HG02840 (cell line): Measurements from ENCODE around the gene SCARB2.

Source experiments
- ATAC-seq: cut with Tn5 transposase; IDR thresholded peaks from one replicate; pipeline ENCODE4 v1.9.1; 2021; ENCODE audit warnings: mild to moderate bottlenecking, moderate library complexity, moderate number of reproducible peaks; ENCODE audit not compliant: unreplicated experiment, low FRiP score

SCARB2 gene

DNA sequence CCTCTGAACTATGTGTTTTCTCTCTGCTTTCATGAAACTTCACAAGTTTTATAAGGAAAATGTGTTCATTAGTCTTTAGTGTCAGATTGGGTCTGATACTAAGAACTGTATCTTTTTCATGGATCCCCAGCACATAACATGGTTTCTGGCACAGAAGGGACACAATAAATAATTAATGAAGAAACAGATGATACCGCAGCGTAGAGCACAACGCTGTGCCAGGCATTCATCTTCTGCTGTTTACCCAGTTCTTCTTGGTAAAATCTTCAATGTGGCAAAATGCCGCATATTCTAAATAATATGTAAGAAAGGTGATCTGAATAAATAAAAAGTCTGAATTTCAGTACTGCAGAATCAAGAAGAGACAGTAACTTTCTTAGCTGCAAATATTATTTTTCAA is 12.3 kb downstream of the SCARB2 start:
- ATAC-seq: no peak

DNA sequence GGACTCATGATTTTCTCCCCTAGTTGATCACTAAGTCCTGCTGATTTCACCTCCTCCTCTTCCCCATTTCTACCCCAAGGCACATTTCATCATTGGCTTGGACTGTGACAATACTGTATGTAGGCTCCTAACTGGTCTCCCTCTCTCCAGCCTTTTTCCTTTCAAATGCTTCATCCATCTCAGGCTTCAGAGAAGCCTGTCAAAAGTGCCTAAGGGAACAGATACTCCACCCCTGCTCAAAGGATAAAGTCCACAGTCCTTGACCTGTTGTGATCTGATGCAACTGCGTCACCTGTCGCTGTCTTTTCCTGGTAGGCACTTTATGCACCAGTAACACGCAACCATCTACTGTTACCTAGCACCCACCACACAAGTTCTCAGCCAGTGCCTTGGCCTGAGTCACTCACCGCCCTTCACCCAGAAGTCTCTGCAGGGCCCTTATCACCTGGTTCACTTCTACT is 12.8 kb downstream of the SCARB2 start:
- no peak for ATAC-seq

DNA sequence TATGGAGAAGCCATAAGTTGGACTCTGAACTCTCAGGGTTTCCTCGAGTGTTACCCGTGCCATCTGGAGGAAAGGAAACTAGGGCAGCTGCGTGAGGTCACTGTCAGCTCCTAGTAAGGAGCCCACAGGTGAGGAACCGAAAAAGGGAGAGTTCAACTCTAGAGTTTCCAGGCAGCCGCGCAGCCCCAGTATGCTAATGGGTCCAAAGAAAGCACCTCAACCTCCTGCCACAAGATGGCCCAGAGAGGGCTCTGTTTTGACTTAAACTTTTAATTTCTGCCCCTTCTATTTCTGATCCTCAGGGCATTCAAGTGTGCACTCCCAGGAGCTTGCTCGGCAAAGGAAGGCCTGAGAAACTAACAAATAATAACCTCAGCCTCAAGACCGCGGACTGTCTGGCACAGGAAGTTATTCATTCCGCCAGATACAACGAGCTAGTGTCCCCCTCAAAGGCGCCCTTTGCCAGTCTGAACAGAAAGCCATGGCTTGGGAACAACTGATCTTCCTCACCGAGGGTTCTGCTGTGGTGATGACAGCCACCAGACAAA is 13.9 kb downstream of the SCARB2 start:
- ATAC-seq: peak; percentile 86

DNA sequence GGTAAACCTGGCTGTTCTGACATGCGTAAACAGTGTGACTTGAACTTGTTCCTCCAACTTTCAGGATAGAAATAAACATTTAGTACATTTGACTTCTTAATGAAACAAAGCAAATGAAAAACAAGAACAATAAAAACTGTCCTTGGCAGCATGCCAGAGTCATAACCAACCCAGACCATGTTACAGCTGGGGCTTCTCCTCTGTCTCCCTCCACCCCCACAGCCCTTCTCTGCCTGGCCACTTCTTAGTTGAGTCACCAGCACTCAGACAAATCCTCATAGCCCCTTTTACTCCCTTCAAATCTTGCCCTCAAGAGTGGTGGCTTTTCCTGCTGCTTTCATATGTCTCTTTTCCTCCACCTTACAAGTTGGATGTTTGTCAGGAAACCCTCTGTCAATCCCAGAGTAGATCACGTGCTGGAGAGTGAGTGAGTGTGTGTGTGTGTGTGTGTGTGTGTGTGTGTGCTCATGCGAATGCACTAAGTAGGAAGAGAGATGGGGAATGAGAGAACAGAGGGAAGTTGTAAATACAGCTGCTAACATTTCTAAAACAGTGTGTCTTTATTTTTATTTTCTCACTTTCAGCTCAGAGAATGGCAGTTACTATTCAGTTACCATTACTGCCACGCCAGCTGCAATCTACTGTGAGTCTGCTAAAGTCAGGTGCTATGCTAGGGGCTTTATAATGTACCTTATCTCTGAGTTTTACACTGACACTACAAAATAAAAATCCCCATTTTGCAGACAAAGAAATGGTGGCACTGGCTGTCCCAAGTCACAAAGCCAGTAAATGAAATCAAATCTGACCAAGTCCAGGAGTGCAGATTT is 15.0 kb downstream of the SCARB2 start:
- peak; percentile 47 for ATAC-seq

DNA sequence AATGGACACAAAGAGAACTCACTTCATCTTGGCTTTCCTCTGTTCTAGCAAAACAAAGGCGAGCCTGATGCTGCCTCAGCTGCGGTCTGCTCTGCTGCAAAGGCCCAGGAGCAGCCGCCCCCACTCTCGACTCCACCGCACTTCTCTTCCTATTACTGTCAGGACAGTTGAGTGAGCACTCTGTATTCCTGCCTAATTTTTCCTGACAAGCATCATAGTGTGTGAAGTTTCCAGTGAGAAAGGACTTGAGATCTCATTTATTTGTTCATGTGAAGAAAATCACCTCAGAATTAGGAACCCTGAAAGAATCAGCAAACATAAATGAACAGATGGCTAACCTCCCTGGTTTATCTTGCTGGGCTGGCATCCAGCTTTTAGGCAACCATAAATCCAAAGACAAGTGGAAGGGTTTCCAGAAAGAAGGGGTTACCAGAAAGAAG is 15.6 kb downstream of the SCARB2 start:
- ATAC-seq: peak; percentile 16

DNA sequence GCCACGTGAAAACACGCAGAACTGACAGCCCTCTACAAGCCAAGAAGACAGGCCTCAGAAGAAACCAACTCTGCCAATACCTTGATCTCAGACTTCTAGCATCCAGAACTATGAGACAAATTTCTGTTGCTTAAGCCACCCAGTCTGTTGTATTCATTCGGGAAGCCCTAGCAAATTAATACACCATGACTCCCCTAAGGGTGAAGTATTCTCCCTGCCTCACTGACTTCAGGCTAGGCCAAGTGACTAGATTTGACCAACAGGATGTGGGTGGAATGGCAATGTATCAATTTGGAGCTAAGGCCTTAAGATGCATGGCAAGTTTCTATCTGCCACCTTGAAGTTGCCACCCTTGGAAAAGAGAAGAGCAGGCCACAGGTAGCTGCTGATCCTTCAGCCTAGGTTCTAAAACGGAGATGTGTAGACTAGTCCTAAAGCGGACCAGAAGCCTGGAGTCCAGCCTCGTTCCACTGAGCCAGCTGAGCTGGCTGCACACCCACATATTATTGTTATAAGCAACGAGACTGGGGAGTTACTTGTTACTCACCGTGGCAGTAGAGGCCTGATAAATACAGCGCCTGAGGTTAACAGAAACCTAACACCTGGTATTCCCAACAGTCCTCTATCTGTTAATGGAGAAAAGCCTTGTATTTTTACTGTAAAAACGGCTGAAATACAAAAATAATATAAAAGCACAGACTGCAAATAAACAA is 16.4 kb downstream of the SCARB2 start:
- no peak for ATAC-seq

DNA sequence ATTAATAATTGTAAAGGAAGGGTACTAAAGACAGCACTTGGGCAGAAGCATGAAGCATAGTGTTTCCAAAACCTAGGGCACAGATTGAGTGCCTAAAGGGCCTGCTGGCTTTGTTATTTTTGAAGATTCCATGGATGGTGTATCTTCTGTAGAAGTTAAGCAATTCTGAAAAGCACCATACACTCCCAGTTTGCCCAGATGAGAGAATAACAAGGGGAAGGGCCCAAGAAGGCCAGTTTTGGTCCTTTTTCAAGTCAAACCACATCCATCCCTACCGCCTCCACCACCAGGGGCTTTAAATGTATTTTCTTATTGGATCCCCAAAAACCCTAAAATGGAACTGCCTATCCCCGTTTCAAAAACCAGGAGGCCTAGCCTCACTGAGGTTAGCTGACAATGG is 17.2 kb downstream of the SCARB2 start:
- ATAC-seq: no peak

DNA sequence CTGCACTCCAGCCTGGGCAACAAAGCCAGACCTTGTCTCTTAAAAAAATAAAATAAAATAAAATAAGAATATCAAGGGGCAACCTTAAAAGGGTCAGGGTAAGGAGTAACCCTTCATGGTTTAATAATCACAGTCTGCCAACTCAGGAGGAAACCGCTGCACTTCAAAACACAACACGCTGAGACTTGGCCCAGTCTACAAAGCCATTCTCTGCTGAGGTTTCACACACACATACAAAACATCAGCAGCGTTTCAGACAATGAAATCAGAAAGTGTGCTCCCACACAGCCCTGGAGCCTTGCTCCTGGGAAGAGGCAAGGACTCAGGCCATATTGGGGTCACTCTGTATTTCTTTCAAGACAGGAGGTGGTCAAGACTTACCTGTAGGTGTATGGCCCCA is 18.3 kb downstream of the SCARB2 start:
- no peak for ATAC-seq

DNA sequence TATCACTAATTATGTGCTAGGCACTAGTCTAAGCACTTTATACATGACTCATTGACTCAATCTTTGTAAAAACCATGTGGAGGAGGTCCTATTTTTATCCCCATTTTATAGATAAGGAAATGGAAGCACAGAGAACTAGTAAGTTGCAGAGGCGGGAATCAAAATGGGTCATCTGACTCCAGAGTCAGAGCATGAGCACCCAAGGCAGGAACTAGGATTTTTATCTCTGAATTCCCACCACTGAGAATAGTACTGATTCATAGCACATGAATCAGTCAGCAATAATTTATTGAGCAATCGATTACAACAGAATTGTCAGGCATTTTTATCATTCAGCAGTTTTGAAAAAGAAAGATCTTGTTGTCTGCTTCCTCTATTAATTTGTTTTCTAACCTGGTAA is 19.3 kb downstream of the SCARB2 start:
- no peak for ATAC-seq

DNA sequence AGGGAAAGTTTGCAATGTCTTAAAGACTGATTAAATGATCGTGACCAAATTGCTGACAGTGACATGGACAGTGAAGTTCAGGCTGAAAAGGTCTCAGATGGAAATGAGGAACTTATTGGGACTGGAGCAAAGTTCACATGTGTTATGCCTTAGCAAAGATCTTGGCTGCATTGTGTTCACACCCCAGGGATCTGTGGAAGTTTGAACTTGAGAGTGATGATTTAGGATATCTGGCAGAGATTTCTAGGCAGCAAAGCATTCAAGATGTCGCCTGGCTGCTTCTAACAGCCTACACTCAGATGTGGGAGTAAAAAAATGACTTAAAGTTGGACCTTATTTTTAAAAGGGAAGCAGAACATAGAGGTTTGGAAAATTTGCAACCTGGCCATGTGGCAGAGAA is 21.4 kb downstream of the SCARB2 start:
- ATAC-seq: no peak

DNA sequence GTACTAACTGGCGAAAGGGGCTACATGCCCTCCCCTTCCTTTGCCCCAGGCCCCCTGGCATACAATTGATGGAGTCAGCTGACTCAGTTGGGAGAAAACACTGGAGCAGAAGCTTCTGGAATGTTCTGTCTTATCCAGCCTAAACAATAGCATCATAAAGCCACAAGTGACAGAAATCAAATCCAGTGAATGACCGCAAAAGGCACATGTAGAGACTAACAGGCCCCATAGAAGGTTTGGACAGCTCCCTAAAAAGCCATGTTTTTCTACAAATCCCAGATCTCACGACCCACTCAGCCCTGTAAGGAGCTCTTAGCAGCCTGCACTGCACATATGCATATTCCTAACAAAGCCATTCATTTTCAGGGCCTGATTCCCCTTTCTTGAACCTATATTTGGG is 25.1 kb downstream of the SCARB2 start:
- ATAC-seq: no peak

DNA sequence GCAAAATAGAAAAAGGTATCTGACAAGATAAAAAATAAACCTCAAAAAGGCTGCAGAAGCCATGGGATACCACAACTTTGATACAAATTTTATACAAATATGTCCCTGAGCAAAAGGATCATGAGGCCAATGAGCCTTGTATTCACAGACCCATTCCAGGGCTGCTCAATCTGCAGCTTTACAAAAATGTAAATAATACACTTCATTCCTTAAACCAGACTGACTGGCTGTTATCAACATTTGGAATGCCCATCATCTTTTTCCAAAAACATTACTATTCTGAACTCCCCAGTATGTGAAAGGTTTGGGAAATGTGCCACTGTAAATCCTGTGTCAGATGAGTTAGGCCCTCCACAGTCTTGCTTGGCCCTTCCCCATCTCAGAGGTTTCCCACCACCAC is 25.5 kb downstream of the SCARB2 start:
- no peak for ATAC-seq

DNA sequence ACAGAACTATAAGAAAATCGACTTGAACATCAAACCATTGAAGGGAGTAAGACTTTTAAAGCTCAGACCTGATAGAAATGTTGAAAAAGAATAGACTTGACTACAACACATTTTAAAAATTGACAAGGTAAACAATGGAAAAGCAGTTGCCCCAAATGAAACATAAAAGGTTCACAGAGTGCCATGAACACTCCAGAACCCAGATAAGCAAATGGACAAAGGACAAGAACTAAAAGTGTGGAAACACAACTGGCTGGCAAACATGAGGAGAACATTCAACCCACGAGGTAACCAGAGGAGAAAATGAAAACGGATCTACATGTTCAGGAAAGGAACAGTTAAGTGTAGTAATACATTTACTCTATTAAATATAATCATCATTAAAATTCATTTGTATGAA is 26.5 kb downstream of the SCARB2 start:
- ATAC-seq: no peak

DNA sequence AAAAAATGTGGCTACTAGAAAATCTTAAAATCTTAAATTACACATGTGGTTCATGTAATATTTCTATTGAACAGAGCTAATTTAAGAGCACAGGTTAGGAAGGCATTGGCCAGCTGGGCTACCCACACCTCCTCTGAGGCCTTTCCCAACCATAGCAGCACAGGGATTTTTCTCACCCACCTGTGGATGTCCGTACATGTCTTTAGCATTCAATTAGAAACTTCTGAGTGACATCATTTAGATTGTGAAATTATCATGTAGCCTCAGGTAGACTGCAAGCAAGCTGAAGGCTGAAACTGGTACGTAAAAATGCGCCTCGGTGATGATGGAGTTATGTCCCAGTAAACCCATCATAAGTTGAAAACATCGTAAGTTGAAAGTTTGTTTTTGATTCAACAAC is 31.2 kb downstream of the SCARB2 start:
- no peak for ATAC-seq

DNA sequence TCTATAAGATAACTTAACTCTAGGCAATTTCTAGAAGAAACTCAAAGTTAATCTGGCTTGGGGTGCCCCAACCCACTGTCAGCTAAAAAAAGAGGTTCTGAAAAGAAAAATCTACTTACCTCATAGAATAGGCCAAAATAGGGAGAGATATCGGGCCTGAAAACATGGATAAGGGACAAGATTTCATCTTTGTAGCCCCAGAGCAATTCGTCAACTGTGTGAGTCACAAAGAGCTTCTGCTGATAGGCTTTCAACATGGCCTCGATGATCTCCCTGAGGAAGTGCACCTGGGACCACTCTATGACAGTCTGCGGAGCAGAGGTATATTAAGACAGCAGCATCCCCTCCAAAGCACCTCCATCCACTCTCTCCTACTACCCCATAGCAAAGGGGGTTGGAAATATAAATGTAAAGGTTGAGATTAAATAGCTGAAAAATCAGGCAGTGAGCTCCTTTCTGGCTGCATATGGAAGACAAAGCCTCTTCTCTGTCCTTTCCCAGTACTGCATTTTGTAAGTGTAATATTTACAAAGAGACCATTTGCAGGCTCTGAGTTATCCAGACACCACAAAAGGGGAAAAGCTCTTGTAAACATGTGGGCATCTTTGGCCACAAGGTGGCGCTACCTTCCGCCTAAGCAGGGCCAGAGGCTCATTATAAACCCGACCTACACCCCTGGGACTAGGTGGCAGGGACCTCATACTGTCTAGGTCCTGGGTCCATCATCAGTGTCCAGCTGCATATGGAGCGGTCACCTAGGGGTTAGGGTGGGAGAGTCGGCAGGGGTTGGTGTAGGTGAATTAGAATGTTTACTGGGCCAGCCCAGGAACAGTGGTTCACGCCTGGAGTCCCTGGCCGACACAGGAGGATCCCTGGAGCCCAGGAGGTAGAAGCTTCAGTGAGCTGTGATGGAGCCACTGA is 34.0 kb downstream of the SCARB2 start:
- peak; percentile 87 for ATAC-seq

DNA sequence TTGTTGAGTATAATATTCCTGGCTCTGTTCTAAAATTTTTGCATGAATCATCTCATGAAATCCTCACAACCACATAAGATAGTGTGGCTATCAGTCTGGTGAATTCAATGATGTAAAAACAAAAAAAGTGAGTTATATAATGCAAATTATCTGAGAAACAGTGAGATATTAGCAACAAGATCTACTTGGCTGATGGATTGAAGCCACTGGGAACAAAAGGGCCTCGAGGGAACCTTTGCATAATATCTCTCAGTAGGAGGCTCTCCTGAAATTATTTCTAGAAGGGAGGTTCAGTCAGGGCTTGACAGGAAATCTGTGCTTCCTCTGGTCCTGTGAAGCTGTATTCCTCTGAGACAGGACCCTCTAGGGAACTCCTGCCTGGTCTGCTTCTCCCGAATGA is 35.3 kb downstream of the SCARB2 start:
- no peak for ATAC-seq

DNA sequence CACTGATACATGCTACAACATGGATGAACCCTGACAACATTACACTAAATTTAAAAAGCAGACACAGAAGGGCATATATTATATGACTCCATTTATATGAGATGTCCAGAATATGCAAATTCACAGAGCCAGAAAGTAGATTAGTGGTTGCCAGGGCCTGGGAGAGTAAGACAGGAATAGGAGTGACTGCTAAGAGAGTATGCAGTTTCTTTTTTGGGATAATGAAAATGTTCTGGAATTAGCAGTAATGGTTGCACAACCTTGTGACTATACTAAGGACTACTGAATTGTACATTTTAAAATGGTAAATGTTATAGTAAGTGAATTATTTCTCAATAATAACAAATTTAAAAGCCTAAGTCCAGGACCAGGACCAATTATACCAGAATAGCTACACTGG is 35.9 kb downstream of the SCARB2 start:
- ATAC-seq: no peak

DNA sequence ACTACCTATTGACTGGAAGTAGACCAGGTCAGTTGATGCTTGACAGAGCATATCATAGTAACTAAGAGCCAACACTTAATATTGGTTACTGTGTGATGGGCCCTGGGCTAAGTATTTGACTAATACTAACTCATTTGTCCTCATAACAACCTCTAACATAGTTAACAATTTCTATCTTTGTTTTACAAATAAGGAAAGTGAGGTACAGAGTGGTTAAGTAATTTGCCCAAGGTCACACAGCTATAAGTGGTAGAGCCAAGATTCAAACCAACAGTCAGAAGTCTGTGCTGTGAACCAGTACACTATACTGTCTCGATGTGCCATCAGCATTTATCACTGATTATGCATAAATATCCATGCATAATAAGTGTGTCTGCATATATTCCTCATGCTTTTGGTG is 38.3 kb downstream of the SCARB2 start:
- no peak for ATAC-seq

DNA sequence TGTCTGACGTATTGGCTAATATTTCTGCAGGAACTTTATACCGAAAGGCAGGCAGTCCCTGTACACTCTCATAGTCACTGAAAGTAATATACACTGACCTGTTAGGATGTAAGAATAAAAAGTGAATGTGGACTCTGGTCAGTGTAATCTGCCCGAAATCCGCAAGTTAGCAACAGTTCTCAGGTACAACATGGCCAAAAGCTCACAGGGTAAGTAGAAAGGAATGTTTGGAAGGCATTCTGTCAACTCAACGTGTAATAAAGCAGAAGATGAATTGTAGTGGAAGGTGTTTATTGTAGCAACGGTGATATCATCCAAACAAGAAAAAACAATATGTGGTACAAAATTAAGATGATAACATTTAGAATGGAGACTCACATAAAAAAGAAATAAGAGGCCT is 39.4 kb downstream of the SCARB2 start:
- no peak for ATAC-seq

DNA sequence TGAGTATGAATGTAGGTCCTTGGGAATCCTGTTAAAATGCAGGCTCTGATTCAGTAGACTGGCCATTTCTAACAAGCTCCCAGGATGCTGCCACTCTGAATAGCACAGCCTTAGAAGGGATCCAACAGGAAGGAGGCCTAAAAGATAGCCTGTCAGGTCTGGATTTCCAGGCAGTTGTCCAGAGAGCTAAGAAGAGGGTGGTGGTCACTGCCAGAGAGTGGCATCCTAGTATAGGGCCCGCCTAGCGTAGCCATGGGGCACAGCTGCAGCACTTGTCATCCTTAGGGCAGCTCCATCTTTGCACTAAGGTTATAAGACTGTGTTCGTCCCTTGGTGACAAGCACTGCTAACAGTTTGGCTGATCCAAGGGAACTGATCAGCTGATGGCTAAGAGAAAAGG is 44.9 kb downstream of the SCARB2 start:
- ATAC-seq: no peak

DNA sequence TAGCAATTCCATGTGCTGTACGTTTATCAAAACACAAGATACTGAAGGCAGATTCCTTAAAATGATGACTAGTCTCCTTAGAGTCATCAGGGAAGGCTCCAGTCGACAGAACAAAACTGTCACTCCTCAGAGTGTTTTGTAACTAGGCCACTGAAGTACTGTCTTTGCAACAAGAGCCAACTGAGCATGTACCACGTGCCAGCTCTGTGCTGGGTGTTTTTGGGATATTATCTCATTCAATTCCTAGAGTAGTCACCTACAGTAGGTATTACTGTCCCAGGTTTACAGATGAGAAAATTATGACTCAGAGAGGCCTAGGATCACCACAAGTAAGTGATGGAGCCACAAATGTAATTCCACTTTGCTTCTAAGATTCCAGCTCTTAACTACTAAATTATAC is 47.1 kb downstream of the SCARB2 start:
- ATAC-seq: no peak
